ENCODE measurements around the gene HIPK1.

DNA sequence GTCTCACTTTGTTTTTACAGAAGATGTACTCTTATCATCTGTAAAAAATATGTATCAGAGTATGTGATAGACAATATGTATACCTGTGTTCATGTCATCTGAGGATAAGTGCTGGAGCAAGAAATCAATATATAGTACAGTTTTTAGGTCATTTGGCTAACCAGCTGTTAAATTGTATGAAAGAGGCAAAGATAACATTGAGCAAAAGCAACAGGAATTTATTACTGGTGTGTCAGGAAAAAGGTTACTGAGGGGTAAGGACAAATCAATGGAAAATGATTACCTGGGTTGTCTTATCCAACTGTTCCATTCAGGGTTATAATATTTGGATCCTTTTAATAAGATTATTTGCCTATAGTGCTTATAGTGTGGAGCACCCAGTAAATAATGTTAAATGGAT, 4.9 kb downstream of the HIPK1 start:
- TF ChIP-seq, protein P1, sequence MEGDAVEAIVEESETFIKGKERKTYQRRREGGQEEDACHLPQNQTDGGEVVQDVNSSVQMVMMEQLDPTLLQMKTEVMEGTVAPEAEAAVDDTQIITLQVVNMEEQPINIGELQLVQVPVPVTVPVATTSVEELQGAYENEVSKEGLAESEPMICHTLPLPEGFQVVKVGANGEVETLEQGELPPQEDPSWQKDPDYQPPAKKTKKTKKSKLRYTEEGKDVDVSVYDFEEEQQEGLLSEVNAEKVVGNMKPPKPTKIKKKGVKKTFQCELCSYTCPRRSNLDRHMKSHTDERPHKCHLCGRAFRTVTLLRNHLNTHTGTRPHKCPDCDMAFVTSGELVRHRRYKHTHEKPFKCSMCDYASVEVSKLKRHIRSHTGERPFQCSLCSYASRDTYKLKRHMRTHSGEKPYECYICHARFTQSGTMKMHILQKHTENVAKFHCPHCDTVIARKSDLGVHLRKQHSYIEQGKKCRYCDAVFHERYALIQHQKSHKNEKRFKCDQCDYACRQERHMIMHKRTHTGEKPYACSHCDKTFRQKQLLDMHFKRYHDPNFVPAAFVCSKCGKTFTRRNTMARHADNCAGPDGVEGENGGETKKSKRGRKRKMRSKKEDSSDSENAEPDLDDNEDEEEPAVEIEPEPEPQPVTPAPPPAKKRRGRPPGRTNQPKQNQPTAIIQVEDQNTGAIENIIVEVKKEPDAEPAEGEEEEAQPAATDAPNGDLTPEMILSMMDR (IDR thresholded peaks at IDR 0.05): no peak
- no peak for TF ChIP-seq POLR2A (IDR thresholded peaks at IDR 0.05)
